Common myeloid progenitor, CD34-positive (primary cell): Measurements from ENCODE around the gene PSMB11.

Experiments
- CTCF ChIA-PET: fragments of 350-600 bp; sonication (Branson Sonifier 250); formaldehyde crosslinking; loops from one replicate; lab custom pipeline; 2021; ENCODE audit warnings: antibody characterized with exemption; lab: Charles Lee
- POLR2A ChIA-PET: fragments of 350-600 bp; sonication (Branson Sonifier 250); formaldehyde crosslinking; loops from one replicate; lab custom pipeline; 2021; ENCODE audit warnings: antibody characterized with exemption; lab: Charles Lee
- DNase-seq, 3 donors: peaks; one replicate each; pipeline versions ENCODE4 v3.0.0 to v3.0.0-alpha.2; 2013
- H3K27ac ChIP-seq, 2 experiments: 1 replicate in 1 of 2; 2 replicates in 1 of 2; pipeline ENCODE4 v1.7.0; 2013; ENCODE audit warnings: inconsistent platforms in 2 of 2, low read length in 2 of 2, mild to moderate bottlenecking in 2 of 2, low read depth in 1 of 2, moderate library complexity in 1 of 2; ENCODE audit not compliant: severe bottlenecking in 2 of 2, insufficient read depth in 1 of 2, poor library complexity in 1 of 2
- H3K27me3 ChIP-seq, 5 experiments: replicated peaks in 2 of 5; 1 replicate in 3 of 5; 2 replicates in 2 of 5; pipeline versions ENCODE4 v1.6.1 to v1.7.0; 2013; ENCODE audit warnings: low read length in 4 of 5, mild to moderate bottlenecking in 2 of 5, moderate library complexity in 2 of 5, inconsistent platforms in 1 of 5; ENCODE audit not compliant: insufficient read depth in 5 of 5, control insufficient read depth in 4 of 5
- H3K36me3 ChIP-seq, 4 experiments: 1 replicate in 2 of 4; 2 replicates in 2 of 4; pipeline versions ENCODE4 v1.6.1 to v1.7.0; 2013; ENCODE audit warnings: low read length in 3 of 4, control low read depth in 1 of 4, mild to moderate bottlenecking in 1 of 4; ENCODE audit not compliant: control insufficient read depth in 4 of 4, insufficient read depth in 4 of 4
- H3K4me1 ChIP-seq, 4 experiments: 1 replicate in 3 of 4; 2 replicates in 1 of 4; pipeline versions ENCODE4 v1.6.1 to v1.7.1; 2013; ENCODE audit warnings: low read length in 3 of 4, mild to moderate bottlenecking in 3 of 4, control low read depth in 1 of 4, inconsistent platforms in 1 of 4, moderate library complexity in 1 of 4; ENCODE audit not compliant: control insufficient read depth in 4 of 4, insufficient read depth in 4 of 4; ENCODE audit errors: control extremely low read depth in 1 of 4
- H3K4me3 ChIP-seq, 7 experiments: 1 replicate in 4 of 7; 2 replicates in 3 of 7; pipeline versions ENCODE4 v1.5.1 to v1.7.0; 2013; ENCODE audit warnings: mild to moderate bottlenecking in 7 of 7, low read length in 6 of 7, moderate library complexity in 6 of 7, inconsistent platforms in 2 of 7, low read depth in 2 of 7, control low read depth in 1 of 7; ENCODE audit not compliant: insufficient read depth in 4 of 7, control insufficient read depth in 1 of 7; ENCODE audit errors: extremely low read depth in 1 of 7
- H3K9me3 ChIP-seq, 5 experiments: 1 replicate in 4 of 5; 2 replicates in 1 of 5; pipeline versions ENCODE4 v1.6.1 to v1.7.1; 2013; ENCODE audit warnings: low read length in 4 of 5, mild to moderate bottlenecking in 2 of 5, inconsistent platforms in 1 of 5, low read depth in 1 of 5, moderate library complexity in 1 of 5; ENCODE audit not compliant: control insufficient read depth in 4 of 5, insufficient read depth in 2 of 5; ENCODE audit errors: control extremely low read depth in 1 of 5
- WGBS: methylation state at CpG from one replicate; pipeline ENCODE4 v1.1.5; 2013; ENCODE audit not compliant: insufficient coverage; 5-methylcytosine and 5-hydroxymethylcytosine counted together

The PSMB11 gene

DNA sequence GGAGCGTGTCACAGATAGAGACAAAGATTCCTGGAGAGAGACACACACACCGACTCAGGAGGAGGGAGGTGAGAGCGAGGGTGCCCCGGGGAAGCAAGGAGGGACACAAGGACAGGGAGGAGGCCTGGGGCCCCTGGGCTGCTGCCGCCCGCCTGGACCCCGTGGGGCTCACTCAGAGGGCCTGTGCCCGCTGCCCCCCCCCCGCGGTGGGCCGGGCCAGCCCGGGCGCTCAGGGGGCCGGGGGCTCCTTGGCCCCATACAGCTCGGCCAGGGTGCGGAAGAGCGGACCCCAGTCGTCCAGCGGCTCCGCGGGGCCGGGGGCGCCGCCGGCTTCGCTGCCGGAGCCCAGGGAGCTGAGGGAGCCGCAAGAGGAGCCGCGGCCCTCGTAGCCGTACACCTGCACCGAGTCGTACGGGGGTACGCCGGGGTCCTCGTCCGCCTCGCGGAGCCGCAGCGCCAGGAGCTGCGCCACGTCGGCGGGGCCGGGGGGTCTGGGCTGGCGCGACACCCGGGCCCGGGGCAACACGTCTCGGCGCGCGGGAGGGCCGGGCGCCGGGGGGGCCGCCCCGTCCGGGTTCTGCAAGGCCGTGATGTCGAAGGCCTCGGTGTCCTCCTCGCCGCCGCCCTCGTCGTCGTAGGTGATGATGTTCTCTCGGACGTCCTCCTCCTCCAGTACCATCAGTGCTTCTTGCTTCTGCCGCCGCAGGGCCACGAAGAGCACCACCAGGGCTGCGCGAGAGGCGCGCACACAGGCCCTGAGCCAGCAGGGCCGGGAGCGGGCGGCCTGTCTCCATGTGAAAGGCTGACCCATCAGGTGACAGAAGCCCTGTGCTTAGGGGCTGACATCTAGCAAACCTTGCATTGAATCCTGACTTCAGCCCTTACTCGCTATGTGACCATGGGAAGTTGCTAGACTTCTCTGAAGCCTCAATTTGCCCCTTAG is 6.0 kb downstream of the PSMB11 start:
- H3K36me3 ChIP-seq = no peaks in the 10 kb centered on the region
- H3K4me3 ChIP-seq = no peak overlapping the region
- H3K4me1 ChIP-seq = peaks cover 0 to 5% (median 0%) of the 10 kb centered on the region in 4 experiments
- ChIA-PET POLR2A (interaction anchor here (0.6 kb wide), 1 partner anchor 34 kb away, joined by 3 read pairs; no protein-coding TSS in a partner anchor), CTCF (interaction anchor here (1.1 to 33.6 kb wide), 5 partner anchors 7 to 60 kb away, joined by 3 to 933 read pairs (median 5); partner anchors contain the start of gene AJUBA)
- peaks cover 0 to 2% (median 0%) of the 10 kb centered on the region in 5 experiments for H3K9me3 ChIP-seq
- WGBS = 70% methylated on average over 75 of the region's 85 CpGs
- H3K27ac ChIP-seq = no peak overlapping the region
- DNase-seq = no peak
- H3K27me3 ChIP-seq = no peaks in the 10 kb centered on the region

- WGBS = 88% methylated on average over 3 of the region's 9 CpGs
- peaks cover 0 to 2% (median 0%) of the 10 kb centered on the region in 5 experiments for H3K9me3 ChIP-seq
- no peak for DNase-seq
- POLR2A ChIA-PET = no interaction called here
- H3K27ac ChIP-seq = no peak overlapping the region
- no peak overlapping the region for H3K4me3 ChIP-seq
- no peaks in the 10 kb centered on the region for H3K36me3 ChIP-seq
- CTCF ChIA-PET = interaction anchor here (0.9 to 33.6 kb wide), 4 partner anchors 9 to 61 kb away, joined by 3 to 933 read pairs (median 3); partner anchors contain the start of gene AJUBA
- peaks cover 0 to 5% (median 0%) of the 10 kb centered on the region in 4 experiments for H3K4me1 ChIP-seq
- no peaks in the 10 kb centered on the region for H3K27me3 ChIP-seq
Observed at GRCh38 chr14:23049011-23049410, 7.0 kb downstream of the PSMB11 start.

GRCh38 chr14:23051141-23052057 is 9.4 kb downstream of the PSMB11 start:
- no peak for DNase-seq
- peaks cover 0 to 1% (median 0%) of the 10 kb centered on the region in 5 experiments for H3K27me3 ChIP-seq
- 100% methylated on average over 3 of the region's 5 CpGs for WGBS
- H3K4me1 ChIP-seq = peaks cover 0 to 5% (median 3%) of the 10 kb centered on the region in 4 experiments
- no peak overlapping the region for H3K27ac ChIP-seq
- H3K9me3 ChIP-seq = peaks cover 0 to 2% (median 0%) of the 10 kb centered on the region in 5 experiments
- no peaks in the 10 kb centered on the region for H3K36me3 ChIP-seq
- CTCF ChIA-PET = interaction anchor here (0.8 to 33.6 kb wide), 7 partner anchors 9 to 136 kb away, joined by 3 to 933 read pairs (median 4); partner anchors contain the start of genes AJUBA and PSMB11
- POLR2A ChIA-PET = no interaction called here
- H3K4me3 ChIP-seq = no peak overlapping the region

DNA sequence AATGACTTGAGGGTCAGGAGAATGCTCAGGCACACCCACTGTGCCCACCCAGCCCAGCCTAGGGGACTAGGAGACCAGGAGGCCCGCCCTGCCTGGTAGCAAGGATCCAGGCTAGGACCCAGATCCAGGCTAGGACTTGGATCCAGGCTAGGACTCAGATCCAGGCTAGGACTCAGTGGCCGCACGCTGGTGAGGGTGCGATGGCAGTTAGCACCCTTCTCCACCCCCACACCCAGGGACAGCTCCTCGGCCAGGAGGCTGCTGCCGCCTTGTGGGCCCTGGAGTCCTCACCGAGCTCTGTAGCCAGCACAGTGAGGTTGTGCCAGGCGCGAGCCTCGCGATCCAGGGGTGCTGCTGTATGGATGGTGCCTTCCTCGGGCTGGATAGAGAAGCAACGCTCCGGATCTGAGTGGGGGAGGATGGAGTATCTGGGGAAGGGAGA is 10.2 kb downstream of the PSMB11 start:
- Histone ChIP-seq H3K27me3 (peaks cover 0 to 7% (median 5%) of the 10 kb centered on the region in 5 experiments), H3K9me3 (peaks cover 0 to 2% (median 0%) of the 10 kb centered on the region in 5 experiments), H3K4me1 (peaks cover 0 to 13% (median 11%) of the 10 kb centered on the region in 4 experiments), H3K27ac (no peak overlapping the region), H3K36me3 (no peaks in the 10 kb centered on the region), H3K4me3 (no peak overlapping the region)
- ChIA-PET POLR2A (no interaction called here), CTCF (interaction anchor here (0.8 to 33.6 kb wide), 6 partner anchors 10 to 135 kb away, joined by 3 to 933 read pairs (median 4); partner anchors contain the start of genes AJUBA and PSMB11)
- 96% methylated on average over 11 of the region's 14 CpGs for WGBS
- DNase-seq = no peak

GRCh38 chr14:23052671-23053070 is 10.7 kb downstream of the PSMB11 start:
- H3K36me3 ChIP-seq = no peaks in the 10 kb centered on the region
- WGBS = 100% methylated on average over 2 of the region's 3 CpGs
- H3K9me3 ChIP-seq = peaks cover 0 to 2% (median 0%) of the 10 kb centered on the region in 5 experiments
- no peak overlapping the region for H3K27ac ChIP-seq
- H3K27me3 ChIP-seq = peaks cover 0 to 7% (median 5%) of the 10 kb centered on the region in 5 experiments
- H3K4me1 ChIP-seq = peaks cover 0 to 14% (median 14%) of the 10 kb centered on the region in 4 experiments
- no peak for DNase-seq
- H3K4me3 ChIP-seq = no peak overlapping the region
- ChIA-PET CTCF (interaction anchor here (0.8 to 33.6 kb wide), 6 partner anchors 10 to 64 kb away, joined by 3 to 933 read pairs (median 4); partner anchors contain the start of genes AJUBA and PSMB11), POLR2A (no interaction called here)

GRCh38 chr14:23053426-23053825 is 11.4 kb downstream of the PSMB11 start:
- peaks cover 0 to 3% (median 0%) of the 10 kb centered on the region in 4 experiments for H3K36me3 ChIP-seq
- H3K4me3 ChIP-seq = no peak overlapping the region
- H3K9me3 ChIP-seq = peaks cover 0 to under 1% (median 0%) of the 10 kb centered on the region in 5 experiments
- no peak overlapping the region for H3K27ac ChIP-seq
- peaks cover 0 to 7% (median 5%) of the 10 kb centered on the region in 5 experiments for H3K27me3 ChIP-seq
- WGBS = 100% methylated on average over 6 of the region's 10 CpGs
- ChIA-PET POLR2A (no interaction called here), CTCF (interaction anchor here (1.2 to 33.6 kb wide), 4 partner anchors 11 to 65 kb away, joined by 3 to 933 read pairs (median 24); partner anchors contain the start of genes AJUBA and PSMB11)
- H3K4me1 ChIP-seq = peaks cover 0 to 21% (median 19%) of the 10 kb centered on the region in 4 experiments
- DNase-seq = no peak
